MM.1S (cell line): ENCODE data around the gene ITK.

Experiments
- CTCF ChIP-seq: fragments of 300-600 bp; sonication (generic); IDR thresholded peaks from 2 replicates; pipeline ENCODE4 v1.5.1; 2016; ENCODE audit warnings: antibody characterized with exemption, low read length, mixed read lengths
- EZH2 ChIP-seq: fragments of 300-600 bp; sonication (generic); optimal IDR thresholded peaks from 2 replicates; pipeline ENCODE3; 2017; ENCODE audit warnings: low read depth, mild to moderate bottlenecking, antibody characterized with exemption, low read length, mixed read lengths
- EZH2phosphoT487 ChIP-seq: fragments of 300-600 bp; sonication (generic); IDR thresholded peaks from 2 replicates; pipeline ENCODE4 v1.6.1; 2018; ENCODE audit warnings: antibody characterized with exemption, low read length

DNA sequence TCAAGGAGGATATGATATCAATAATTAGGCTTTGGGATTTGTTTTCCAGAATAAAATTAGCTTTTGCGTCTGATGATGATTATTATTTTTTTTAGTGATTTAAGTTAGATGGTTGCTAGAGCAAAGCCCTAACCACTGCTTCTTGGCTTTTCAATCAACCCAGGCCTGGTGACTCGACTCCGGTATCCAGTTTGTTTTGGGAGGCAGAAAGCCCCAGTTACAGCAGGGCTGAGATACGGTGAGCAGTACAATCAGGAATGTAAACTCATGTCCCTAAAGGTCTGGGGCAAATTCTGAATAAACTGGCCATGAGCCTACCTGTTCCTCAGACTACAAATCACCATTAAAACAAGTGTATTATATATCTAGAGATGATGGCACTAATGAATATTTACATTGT, 60.8 kb downstream of the ITK start:
- no peak for TF ChIP-seq CTCF
- TF ChIP-seq EZH2: no peak
- no peak for TF ChIP-seq EZH2phosphoT487
